Measurements from ENCODE around the gene PDAP1. TPM values are rescaled to one million over a fixed set of nuclear protein-coding genes. Genes with fewer than 3 reads are reported as not detected.

Gene PDAP1
- total and polyA plus RNA-seq, 12 donors: 71.4 to 312 (median 97.6) TPM

- 85 to 88% methylated on average over 4 of the region's 4 CpGs for WGBS, 2 donors
Measured at GRCh38 chr7:99446096-99446495, 37.7 kb upstream of the PDAP1 start.

DNA sequence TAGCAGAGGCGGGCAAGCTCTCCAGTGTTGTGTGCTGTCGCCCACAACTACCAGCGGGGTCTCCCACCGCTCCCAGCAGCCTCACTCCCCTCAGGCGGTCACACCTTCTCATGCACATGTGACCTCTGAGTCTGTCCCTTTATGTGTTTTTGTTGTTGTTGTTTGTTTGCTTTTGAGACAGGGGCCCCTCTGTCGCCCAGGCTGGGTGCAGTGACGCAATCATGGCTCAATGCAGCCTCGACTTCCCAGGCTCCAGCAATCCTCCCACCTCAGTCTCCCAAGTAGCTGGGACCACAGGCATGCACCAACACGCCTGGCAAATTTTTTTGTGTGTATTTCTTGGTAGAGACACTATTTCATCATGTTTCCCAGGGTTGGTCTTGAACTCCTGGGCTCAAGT, 31.8 kb upstream of the PDAP1 start:
- Histone ChIP-seq H3K27ac (peak overlapping the region in 1 of 10 donors; percentile 86), H3K4me1 (peaks cover 2 to 52% (median 24%) of the 10 kb centered on the region in 9 donors), H3K27me3 (no peaks in the 10 kb centered on the region), H3K36me3 (peaks cover 0 to 35% (median 11%) of the 10 kb centered on the region in 9 donors), H3K9me3 (no peaks in the 10 kb centered on the region), H3K4me3 (peak overlapping the region in 7 of 10 donors; percentile 83 to 99 (median 95))
- intact Hi-C loops (cut with DNase I): no loop called here
- WGBS, 2 donors: 75 to 88% methylated on average over 9 of the region's 9 CpGs
- no peak for DNase-seq
- ATAC-seq: no peak
- TF ChIP-seq, protein P1, sequence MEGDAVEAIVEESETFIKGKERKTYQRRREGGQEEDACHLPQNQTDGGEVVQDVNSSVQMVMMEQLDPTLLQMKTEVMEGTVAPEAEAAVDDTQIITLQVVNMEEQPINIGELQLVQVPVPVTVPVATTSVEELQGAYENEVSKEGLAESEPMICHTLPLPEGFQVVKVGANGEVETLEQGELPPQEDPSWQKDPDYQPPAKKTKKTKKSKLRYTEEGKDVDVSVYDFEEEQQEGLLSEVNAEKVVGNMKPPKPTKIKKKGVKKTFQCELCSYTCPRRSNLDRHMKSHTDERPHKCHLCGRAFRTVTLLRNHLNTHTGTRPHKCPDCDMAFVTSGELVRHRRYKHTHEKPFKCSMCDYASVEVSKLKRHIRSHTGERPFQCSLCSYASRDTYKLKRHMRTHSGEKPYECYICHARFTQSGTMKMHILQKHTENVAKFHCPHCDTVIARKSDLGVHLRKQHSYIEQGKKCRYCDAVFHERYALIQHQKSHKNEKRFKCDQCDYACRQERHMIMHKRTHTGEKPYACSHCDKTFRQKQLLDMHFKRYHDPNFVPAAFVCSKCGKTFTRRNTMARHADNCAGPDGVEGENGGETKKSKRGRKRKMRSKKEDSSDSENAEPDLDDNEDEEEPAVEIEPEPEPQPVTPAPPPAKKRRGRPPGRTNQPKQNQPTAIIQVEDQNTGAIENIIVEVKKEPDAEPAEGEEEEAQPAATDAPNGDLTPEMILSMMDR (IDR thresholded peaks at IDR 0.05): no peak

More at GRCh38 chr7:99446096-99446495, 37.7 kb upstream of the PDAP1 start:
- intact Hi-C loops (cut with DNase I): no loop called here
- no peaks in the 10 kb centered on the region for H3K27me3 ChIP-seq
- DNase-seq (no peak), ATAC-seq (no peak)
- H3K27ac ChIP-seq: no peak overlapping the region
- peaks cover 0 to 88% (median 45%) of the 10 kb centered on the region in 9 donors for H3K36me3 ChIP-seq
- H3K4me3 ChIP-seq: no peak overlapping the region
- H3K9me3 ChIP-seq: no peaks in the 10 kb centered on the region
- TF ChIP-seq, protein P1 (IDR thresholded peaks at IDR 0.05): no peak
- peaks cover 0 to 19% (median 3%) of the 10 kb centered on the region in 9 donors for H3K4me1 ChIP-seq

DNA sequence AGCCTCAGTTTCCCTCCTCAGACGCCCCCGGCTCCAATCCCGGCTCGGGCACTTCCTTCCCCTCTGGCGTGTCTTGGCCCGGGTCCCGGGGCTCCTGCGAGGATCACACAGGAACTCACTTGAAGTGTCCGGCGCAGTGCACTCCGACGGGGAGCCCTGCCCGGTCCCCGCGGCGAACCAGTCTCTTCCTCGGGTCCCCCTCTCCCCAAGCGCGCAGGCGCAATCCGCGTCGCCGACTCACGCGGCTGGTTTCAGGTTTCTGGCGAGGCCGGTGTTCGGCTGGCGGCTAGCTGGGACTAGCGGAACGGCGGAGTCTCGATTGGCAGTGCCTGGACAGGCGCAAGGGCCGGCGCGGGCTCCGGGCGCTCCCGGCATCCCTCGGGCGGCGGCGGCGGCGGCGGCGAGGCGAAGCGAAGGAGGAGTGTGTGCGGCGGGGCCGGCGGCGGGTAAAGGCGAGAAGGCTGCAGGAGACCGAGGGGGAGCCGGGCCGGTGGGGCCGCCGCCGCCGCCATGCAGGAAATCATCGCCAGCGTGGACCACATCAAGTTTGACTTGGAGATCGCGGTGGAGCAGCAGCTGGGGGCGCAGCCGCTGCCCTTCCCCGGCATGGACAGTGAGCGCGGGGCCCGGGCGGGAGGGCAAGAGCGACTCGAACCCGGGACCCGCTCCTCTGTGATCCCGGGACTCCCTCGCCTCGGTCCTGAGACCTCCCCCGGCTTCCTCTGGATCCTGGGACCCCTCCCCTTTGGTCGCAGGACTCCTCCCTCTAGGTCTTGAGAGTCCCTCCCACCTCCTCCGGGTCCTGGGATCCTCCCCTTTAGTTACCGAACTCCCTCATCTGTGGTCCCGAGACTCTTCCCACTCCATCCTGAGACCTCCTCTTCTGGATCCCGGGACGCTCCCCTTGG, 30.4 kb upstream of the PDAP1 start, which contains the start of the genes CPSF4 and PTCD1:
Gene CPSF4, plus strand, starts transcription at position 371 of the 908 bp plus-strand sequence. Its CDS starts 140 bp downstream, at position 511.
Gene PTCD1, minus strand, starts transcription at position 226 of the 908 bp plus-strand sequence. CDS start 3,556 bp downstream, outside the sequence.
- peak; percentile 94 to 97 for DNase-seq
- ATAC-seq: peak; percentile 96 to 97 (median 96)
- H3K9me3 ChIP-seq: no peaks in the 10 kb centered on the region
- peaks cover 2 to 52% (median 24%) of the 10 kb centered on the region in 9 donors for H3K4me1 ChIP-seq
- H3K36me3 ChIP-seq: peaks cover 0 to 35% (median 6%) of the 10 kb centered on the region in 9 donors
- TF ChIP-seq, protein P1 (IDR thresholded peaks at IDR 0.05): peak in 2 of 9 donors; percentile 8 to 18
- peak within 1 kb of the TSS; percentile 77 to 99 (median 93) for H3K4me3 ChIP-seq
- 0% methylated on average over 81 to 89 of the region's 89 CpGs for WGBS, 2 donors
- H3K27ac ChIP-seq: peak within 1 kb of the TSS; percentile 45 to 94 (median 88)
- no peaks in the 10 kb centered on the region for H3K27me3 ChIP-seq
- intact Hi-C loops (cut with DNase I): no loop called here

DNA sequence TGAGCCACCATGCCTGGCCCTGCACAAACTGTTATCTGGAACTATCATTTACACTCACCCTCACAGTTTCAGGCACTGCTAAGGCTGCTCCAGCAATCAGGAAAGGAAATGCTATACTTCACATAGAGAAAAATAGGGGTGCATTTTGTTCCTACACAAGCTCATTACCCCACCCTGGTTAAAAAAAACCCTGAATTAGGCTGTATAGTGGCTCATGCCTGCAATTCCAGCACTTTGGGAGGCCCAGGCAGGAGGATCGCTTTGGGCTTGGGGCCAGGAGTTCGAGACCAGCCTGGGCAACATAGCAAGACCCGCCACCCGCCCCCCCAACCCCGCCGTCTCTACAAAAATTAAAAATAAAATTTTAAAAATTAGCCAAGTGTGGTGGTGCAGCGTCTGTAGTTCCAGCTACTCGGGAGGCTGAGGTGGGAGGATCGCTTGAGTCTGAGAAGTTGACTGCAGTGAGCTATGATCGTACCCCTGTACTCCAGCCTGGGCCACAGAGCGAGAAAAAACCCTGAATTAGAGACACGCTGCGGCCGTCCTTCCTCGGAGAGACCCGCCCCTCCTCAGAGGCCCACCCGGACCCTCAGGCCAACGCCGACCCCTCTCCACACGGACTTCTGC, 29.7 kb upstream of the PDAP1 start:
- 17 to 19% methylated on average over 20 of the region's 20 CpGs for WGBS, 2 donors
- TF ChIP-seq, protein P1 (IDR thresholded peaks at IDR 0.05): no peak
- DNase-seq (no peak), ATAC-seq (peak in 7 of 8 donors; percentile 2 to 50 (median 29))
- peaks cover 0 to 35% (median 13%) of the 10 kb centered on the region in 9 donors for H3K36me3 ChIP-seq
- H3K27me3 ChIP-seq: no peaks in the 10 kb centered on the region
- H3K27ac ChIP-seq: peak overlapping the region in 9 of 10 donors; percentile 71 to 94 (median 89)
- H3K9me3 ChIP-seq: no peaks in the 10 kb centered on the region
- intact Hi-C loops (cut with DNase I): no loop called here
- peak overlapping the region; percentile 77 to 99 (median 93) for H3K4me3 ChIP-seq
- H3K4me1 ChIP-seq: peaks cover 2 to 52% (median 24%) of the 10 kb centered on the region in 9 donors
